ENCODE results near the gene NHERF1.

The NHERF1 gene

DNA sequence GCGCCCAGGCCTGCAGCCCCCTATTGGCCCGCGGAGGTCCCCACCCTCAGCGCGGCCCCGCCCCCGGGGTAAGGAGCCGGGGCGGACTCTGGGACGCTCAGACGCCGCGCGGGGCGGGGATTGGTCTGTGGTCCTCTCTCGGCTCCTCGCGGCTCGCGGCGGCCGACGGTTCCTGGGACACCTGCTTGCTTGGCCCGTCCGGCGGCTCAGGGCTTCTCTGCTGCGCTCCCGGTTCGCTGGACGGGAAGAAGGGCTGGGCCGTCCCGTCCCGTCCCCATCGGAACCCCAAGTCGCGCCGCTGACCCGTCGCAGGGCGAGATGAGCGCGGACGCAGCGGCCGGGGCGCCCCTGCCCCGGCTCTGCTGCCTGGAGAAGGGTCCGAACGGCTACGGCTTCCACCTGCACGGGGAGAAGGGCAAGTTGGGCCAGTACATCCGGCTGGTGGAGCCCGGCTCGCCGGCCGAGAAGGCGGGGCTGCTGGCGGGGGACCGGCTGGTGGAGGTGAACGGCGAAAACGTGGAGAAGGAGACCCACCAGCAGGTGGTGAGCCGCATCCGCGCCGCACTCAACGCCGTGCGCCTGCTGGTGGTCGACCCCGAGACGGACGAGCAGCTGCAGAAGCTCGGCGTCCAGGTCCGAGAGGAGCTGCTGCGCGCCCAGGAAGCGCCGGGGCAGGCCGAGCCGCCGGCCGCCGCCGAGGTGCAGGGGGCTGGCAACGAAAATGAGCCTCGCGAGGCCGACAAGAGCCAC, at the start of gene NHERF1 (continued):
- TF ChIP-seq ZBTB11 (tag by site-specific recombination; conservative IDR thresholded peaks at IDR 0.05; ENCODE audit: low read depth) (peak; percentile 37; the same call in 1 of the 2 replicates), ZNF596 (tag by site-specific recombination; IDR thresholded peaks at IDR 0.05) (no peak), PRDM10 (tag by site-specific recombination; IDR thresholded peaks at IDR 0.05) (no peak), ZBTB44 (tag by site-specific recombination; IDR thresholded peaks at IDR 0.05) (no peak), BCL6B (tag by site-specific recombination; IDR thresholded peaks at IDR 0.05) (no peak), ZNF660 (tag by site-specific recombination; IDR thresholded peaks at IDR 0.05) (peak; percentile 59; the same call in 1 of the 2 replicates), ZNF214 (tag by site-specific recombination; IDR thresholded peaks at IDR 0.05; ENCODE audit: borderline replicate concordance) (no peak), ZNF777 (tag by site-specific recombination; IDR thresholded peaks at IDR 0.05; ENCODE audit: borderline replicate concordance) (peak; percentile 54; the same call in 1 of the 2 replicates), ZNF544 (tag by site-specific recombination; IDR thresholded peaks at IDR 0.05) (no peak), ZNF792 (tag by site-specific recombination; IDR thresholded peaks at IDR 0.05) (0 out of 2 replicates have a peak, but pooled peaks have one; percentile 53), ZSCAN30 (tag by site-specific recombination; IDR thresholded peaks at IDR 0.05) (0 out of 2 replicates have a peak, but pooled peaks have one; percentile 47), ZNF23 (tag by site-specific recombination; IDR thresholded peaks at IDR 0.05; ENCODE audit: borderline replicate concordance) (no peak), ZNF155 (tag by site-specific recombination; IDR thresholded peaks at IDR 0.05) (no peak), ZNF239 (tag by site-specific recombination; IDR thresholded peaks at IDR 0.05) (no peak), INSM2 (tag by site-specific recombination; IDR thresholded peaks at IDR 0.05) (0 out of 2 replicates have a peak, but pooled peaks have one; percentile 9), ZBTB10 (tag by site-specific recombination; IDR thresholded peaks at IDR 0.05) (0 out of 2 replicates have a peak, but pooled peaks have one; percentile 52), ZNF223 (tag by site-specific recombination; IDR thresholded peaks at IDR 0.05) (no peak), ZNF416 (tag by site-specific recombination; IDR thresholded peaks at IDR 0.05) (no peak)
- TF ChIP-seq, protein P1, sequence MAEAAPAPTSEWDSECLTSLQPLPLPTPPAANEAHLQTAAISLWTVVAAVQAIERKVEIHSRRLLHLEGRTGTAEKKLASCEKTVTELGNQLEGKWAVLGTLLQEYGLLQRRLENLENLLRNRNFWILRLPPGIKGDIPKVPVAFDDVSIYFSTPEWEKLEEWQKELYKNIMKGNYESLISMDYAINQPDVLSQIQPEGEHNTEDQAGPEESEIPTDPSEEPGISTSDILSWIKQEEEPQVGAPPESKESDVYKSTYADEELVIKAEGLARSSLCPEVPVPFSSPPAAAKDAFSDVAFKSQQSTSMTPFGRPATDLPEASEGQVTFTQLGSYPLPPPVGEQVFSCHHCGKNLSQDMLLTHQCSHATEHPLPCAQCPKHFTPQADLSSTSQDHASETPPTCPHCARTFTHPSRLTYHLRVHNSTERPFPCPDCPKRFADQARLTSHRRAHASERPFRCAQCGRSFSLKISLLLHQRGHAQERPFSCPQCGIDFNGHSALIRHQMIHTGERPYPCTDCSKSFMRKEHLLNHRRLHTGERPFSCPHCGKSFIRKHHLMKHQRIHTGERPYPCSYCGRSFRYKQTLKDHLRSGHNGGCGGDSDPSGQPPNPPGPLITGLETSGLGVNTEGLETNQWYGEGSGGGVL (tag by site-specific recombination; IDR thresholded peaks at IDR 0.05) = no peak
